HG03066 (cell line): ENCODE measurements around the gene ARHGAP35.

Experiments used
- ATAC-seq: cut with Tn5 transposase; IDR thresholded peaks from one replicate; pipeline ENCODE4 v1.9.1; 2021; ENCODE audit warnings: low read depth; ENCODE audit not compliant: unreplicated experiment

Gene ARHGAP35

GRCh38 chr19:46901701-46902401 lies 41.1 kb downstream of the ARHGAP35 start:
- ATAC-seq = no peak

GRCh38 chr19:46902402-46902766 lies 41.6 kb downstream of the ARHGAP35 start:
- no peak for ATAC-seq

GRCh38 chr19:46903458-46903857 lies 42.7 kb downstream of the ARHGAP35 start:
- no peak for ATAC-seq

- ATAC-seq = no peak
Measured at GRCh38 chr19:46904114-46905060, 43.6 kb downstream of the ARHGAP35 start.

GRCh38 chr19:46906221-46906620 lies 45.4 kb downstream of the ARHGAP35 start:
- no peak for ATAC-seq

- ATAC-seq = no peak
Measured at GRCh38 chr19:46907880-46908279, 47.1 kb downstream of the ARHGAP35 start.

- no peak for ATAC-seq
Measured at GRCh38 chr19:46909356-46909755, 48.6 kb downstream of the ARHGAP35 start.
